Skeletal muscle cell (primary cell): ENCODE data around the gene SORCS2.

Experiments
- DNase-seq: peaks from one replicate; pipeline ENCODE4 v3.0.0-alpha.2; 2010; ENCODE audit warnings: low read depth
- H3K4me3 ChIP-seq: 2 replicates; pipeline ENCODE4 v1.5.1; 2011; ENCODE audit warnings: low read depth, mild to moderate bottlenecking, control low read depth, low read length, moderate library complexity

Gene SORCS2

GRCh38 chr4:7765666-7766065 is 573.3 kb downstream of the SORCS2 start:
- no peak overlapping the region for H3K4me3 ChIP-seq

GRCh38 chr4:7766086-7766485 is 573.7 kb downstream of the SORCS2 start:
- DNase-seq: no peak
- no peak overlapping the region for H3K4me3 ChIP-seq

More at GRCh38 chr4:7765666-7766065, 573.3 kb downstream of the SORCS2 start:
- no peak for DNase-seq

GRCh38 chr4:7766661-7767345 is 574.5 kb downstream of the SORCS2 start:
- H3K4me3 ChIP-seq: no peak overlapping the region
- no peak for DNase-seq

DNA sequence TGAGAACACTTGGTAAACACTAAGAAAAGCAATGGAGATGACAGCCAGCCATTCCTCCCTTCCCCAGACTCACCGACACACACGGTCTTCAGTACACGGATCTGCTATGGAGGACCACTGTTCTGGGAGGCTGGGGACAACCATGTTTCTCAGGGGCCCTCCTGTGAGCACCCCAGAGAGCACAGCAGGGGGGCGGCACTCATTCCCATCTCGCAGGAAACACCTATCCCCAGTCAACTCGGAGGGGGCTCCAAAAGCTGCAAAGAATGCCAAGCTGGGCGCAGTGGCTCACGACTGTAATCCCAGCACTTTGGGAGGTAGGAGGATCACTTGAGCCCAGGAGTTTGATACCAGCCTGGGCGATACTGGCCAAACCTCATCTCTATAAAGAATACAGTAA is 575.2 kb downstream of the SORCS2 start:
- DNase-seq: no peak
- H3K4me3 ChIP-seq: no peak overlapping the region

GRCh38 chr4:7767966-7768365 is 575.6 kb downstream of the SORCS2 start:
- no peak overlapping the region for H3K4me3 ChIP-seq
- no peak for DNase-seq

DNA sequence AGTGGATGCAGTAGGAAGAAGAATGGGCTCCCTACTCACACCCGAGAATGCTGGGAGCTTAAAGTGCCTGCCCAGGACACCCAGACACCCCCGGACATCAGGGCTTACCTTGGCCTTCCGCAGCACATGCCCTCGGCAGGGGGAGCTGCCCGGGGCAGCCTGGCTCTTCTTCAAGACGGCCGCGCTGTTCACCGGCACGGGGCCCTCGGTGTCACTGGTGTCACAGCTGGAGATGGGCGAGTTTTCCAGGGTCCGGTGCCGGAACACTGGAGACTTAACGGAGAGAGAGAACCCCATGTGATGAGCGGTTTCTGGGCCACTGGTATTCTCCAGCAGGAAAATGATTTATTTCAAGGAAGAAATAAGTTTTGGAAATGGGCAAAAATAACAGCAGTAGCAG is 576.4 kb downstream of the SORCS2 start:
- no peak for DNase-seq
- no peak overlapping the region for H3K4me3 ChIP-seq

GRCh38 chr4:7769396-7770223 is 577.3 kb downstream of the SORCS2 start:
- no peak for DNase-seq
- no peak overlapping the region for H3K4me3 ChIP-seq

DNA sequence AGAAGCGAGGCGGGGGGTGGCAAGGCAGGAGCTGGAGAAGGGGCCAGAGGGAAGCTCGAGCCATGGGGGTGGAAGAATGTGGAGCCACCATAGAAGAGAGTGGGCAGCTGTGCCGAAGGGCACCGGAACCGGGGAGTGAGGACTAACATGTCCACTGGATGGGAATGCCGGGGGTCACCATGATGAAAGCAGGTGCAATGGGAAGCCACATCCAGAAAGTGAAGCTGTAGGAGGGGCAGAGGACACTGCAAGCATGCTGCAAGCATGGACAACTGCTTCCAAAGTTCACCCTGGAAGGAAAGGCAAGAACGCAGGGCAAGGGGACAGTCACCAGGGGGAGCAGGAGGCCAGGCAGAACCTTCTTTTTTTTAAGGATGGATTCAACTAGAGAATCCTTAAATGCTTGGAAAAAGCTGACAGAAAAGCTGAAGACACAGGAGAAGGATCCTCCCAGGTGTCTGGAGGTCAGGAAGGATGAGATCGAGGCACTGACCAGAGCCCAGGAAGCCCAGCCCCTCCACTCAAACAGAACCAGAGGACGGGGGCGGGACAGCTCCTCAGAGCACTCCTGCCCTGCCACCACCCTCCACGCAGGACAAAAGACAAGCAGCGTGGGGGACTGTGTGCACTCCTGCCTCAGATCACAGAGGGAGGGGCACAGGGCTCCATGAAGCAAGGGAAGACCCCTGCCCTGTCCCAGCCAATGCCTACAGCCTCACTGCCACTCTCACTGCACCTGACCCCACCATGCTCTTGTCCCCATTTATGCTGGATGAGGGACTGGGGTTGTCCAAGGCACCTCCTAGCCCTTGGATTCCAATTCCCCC is 578.1 kb downstream of the SORCS2 start:
- no peak for DNase-seq
- H3K4me3 ChIP-seq: no peak overlapping the region

DNA sequence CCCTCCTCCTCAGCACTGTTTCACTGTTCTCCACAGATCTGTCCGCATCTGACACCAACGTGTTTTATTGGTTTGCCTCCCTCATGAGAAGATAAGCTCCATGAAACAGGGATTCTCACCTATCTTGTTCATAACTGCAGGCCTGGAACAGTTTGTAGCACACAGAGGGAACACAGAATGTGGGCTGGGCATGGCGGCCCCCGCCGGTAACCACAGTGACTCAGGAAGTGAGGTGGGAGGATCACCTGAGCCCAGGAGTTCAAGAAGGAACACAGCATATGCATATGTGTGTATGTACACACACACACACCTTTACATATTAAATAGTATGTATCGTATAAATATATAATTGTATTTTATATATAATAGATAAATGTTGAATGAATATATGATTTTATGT is 578.7 kb downstream of the SORCS2 start:
- no peak for DNase-seq
- no peak overlapping the region for H3K4me3 ChIP-seq

GRCh38 chr4:7771541-7772507 is 579.5 kb downstream of the SORCS2 start:
- no peak for DNase-seq
- no peak overlapping the region for H3K4me3 ChIP-seq

DNA sequence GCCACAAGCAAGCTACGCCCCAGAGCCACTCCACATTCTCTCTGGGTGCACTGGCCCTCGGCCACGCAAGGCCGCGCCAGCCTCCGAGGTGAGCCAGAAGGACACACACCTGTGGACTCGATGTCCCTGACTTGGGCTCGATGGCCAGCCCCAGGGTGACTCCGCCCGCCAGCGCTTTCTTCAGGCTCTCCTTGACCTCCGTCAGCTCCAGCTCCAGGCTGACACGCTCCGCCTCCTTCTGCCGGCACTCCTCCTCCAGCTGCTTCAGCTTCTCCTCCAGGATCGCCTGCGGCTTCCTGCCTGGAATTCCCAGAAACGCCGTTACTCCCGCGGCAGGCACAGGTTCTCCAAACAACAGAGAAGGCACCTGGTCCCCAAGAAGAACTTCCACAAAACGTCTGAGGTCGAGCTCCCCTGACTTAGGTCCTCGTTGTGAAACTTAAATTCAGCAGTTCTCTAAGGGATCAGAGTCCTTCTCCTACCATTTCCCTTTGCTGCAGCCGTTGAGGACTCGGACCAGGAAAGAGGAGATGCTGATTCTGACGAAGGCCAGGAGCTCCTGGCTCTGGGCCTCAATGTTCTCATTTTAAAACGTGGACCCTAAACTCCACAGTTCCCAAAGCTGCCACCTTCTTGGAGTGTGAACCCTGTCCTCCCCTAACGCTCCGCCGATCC is 580.5 kb downstream of the SORCS2 start:
- no peak for DNase-seq
- H3K4me3 ChIP-seq: no peak overlapping the region

DNA sequence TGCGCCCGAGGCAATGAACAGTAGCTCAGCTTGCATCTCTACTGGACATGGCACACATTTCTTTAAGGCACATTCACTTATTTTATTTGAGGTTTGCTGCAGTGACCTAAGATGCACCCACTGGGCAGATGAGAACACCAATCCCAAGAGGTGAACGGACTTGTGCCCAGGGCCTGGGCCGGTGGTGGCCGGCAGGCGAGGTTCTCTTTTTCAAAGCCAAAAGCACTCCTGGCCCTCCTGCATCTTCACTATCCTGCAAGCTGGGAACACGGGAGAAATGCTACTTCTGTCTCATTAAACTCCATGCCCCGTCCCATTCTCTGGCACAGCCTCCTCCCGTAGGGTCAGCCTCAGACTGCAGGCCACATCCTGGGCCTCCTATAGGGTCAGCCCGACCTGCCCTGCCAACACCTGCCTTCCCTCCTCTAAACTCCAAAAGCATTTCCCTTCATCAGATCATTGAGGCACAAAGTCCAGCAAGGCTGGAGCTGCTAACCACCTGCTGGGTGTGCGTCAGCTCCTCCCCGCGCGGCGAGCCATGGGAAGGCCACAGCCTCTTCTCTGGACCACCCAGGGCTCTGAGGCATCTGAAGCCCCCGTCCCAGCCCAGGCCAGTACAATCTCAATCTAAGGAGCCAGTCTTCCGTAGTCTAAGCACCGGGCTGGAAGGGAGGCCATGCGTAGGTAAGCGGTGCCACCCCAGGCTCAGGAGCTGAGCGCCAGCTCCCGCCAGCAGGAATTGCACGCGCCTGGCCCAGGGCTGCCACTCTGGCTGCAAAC is 581.3 kb downstream of the SORCS2 start:
- no peak for DNase-seq
- H3K4me3 ChIP-seq: no peak overlapping the region

DNA sequence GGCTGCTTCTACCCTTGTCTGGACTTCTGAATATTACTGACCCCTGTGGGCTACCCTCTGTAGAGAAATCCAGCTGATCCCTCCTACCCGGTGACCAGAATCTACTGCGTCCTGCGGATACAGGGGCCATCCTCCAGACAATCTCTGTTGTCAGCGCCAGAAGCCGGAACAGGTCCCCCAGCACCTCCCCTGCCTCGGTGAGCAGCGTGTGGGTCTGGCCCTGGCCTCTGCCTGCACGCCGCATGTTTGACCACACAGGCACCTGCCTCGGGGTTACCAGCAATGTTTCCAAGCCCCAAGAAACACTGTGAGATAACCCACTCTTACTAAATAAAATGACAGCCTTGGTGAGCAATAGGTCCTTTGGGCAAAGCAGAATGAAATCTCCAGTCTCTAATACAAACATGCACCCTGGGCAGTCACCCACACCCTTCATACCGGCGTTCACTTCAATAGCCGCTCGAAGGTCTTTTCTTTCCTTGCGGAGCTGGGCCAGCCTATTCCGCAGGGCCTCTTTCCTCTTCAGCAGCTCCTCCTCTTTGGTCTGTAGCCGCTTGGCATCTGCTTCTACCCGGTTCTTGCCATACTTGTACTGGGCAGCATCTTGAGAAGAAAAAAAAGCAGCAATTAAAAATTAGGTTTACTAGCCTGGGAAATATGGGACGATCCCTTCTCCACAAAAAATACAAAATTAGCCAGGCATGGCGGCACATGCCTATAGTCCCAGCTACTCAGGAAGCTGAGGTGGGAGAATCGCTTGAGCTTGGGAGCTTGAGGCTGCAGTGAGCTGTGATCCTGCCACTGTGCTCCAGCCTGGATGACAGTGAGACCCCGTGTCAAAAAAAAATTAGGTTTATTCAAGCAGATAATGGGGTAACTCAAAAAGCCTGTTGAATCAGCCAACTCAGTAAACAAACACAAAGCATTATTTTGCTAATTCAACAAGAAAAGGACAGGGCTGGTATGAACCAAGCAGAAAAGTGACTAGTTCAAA is 582.3 kb downstream of the SORCS2 start:
- H3K4me3 ChIP-seq: no peak overlapping the region
- DNase-seq: no peak

DNA sequence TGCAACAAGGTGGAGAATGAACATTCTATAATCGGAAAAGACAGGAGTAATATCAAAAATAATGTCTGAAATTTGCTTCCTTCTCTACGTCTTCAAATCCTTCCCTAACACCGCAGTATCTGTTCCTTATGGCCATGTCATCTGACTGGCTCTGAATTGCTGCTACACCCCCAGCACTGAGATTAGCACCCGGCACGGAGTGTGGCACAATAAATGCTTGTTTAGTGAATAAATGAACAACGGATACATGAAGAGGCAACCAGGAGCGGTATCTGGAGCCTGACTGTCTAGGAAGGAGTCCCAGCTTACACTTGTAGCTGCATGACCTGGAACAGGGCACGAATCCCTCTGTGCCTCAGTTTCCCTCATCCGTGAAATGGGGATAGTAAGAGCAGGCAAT is 583.1 kb downstream of the SORCS2 start:
- no peak for DNase-seq
- H3K4me3 ChIP-seq: no peak overlapping the region

DNA sequence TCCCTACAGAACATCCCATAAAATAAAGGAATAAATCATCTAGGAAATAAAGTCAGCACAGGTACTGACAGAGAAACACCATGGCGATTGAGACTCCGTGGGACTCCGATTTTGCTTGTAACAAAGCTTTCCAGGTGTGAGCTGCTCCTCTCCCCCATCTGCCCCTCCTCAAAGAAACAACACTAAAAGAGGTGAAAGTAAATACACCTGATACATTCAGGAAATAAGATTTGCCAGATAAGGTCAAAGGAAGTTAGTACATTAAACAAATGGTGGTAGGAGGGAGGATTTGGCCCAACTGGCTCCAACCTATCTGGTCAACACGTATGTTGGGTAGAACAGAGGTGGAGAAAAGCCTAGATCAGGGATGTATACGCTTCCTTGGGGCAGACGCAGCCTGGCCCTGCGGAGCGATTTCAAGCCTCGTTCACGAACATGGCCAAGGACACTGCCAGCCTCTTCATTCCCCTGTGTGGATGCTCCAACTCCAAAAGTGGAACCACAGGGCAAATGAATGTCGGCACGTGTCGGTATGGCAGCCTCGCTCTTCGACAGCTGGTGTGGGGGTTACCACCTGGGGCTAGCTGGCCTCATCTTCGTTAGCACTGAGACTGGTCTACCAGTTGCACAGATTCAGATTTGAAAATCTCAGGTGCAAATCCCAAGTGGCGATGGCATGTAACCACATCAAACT is 584.8 kb downstream of the SORCS2 start:
- H3K4me3 ChIP-seq: no peak overlapping the region
- no peak for DNase-seq

DNA sequence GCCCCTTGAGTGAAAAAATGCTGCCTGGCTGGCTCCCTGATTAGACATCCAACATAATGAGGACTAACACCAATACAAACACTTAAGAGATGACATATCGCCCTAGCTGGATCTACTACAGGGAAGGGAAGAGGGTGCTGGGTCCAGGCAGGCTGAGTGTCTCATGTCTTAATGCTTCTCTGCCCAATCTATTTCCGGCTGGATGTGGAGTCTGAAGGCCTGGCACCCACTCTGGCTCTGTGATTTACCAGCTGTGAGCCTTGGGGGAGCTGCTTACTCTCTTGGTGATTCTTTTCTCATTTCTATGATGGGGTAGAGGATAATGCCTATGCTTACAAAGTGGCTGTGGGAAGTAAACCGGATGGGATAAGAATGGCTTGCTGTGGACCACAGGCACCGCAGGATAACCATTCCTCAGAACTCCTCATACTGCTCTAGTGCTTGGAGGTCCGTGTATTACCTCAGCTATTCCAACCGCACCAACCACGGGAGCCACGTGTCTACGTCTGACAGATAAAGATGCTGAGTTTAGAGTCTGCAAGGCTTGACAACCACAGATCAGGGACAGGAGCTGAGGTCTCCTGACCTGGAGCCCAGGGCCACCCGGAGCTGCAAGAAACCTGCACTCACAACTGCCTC is 585.7 kb downstream of the SORCS2 start:
- DNase-seq: no peak

More for the DNA sequence above, 585.7 kb downstream of the SORCS2 start:
- H3K4me3 ChIP-seq: no peak overlapping the region
